ENCODE measurements around the gene TNNT2.

TNNT2 gene

GRCh38 chr1:201377611-201378092 is at the start of gene TNNT2:
Gene TNNT2 (minus strand): TSS chr1:201377680. CDS start chr1:201373254, 4,426 bp downstream.
- DNase-seq (ENCODE audit: low read depth in 2 of 2), result no peak

DNA sequence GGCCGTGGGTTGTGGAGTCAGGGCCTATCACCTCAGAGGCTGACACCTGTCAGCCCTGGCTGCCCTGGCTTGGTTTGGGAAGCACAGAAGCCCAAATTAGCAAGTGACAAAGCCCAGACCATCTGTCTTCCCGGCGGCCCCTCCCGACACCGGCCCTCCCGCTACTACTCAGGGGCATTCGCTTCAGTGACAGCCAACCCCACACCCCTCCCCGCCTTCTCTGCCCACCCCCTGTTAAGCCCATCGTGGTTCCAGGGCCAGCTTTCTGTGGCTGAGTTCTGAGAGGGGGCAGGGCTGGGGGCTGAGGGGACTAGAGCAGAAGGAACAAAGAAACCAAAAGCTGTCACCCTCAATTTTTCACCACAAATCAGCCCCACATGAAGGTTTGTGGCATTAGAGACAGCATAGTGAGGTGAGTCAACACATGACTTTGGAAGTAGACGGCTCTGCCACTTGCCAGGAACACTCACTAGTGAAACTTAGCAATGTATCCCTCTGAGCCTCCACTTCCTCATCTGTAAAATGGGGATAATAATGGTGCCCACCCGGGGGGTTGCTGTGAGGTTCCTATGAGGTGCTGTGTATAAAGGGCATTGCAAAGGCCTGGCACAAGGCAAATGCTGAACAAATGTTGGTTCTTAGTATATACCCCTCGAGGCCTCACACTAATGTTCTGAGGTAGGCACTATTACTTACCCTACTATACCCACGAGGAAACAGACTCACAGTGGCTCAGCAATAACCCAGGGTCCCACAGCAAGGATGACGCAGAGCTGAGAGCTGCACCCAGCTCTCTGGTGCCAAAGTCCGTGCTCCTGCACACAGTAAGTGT is 49.2 kb upstream of the TNNT2 start:
- no peak for DNase-seq (ENCODE audit: low read depth in 2 of 2)

GRCh38 chr1:201424146-201424545 is 46.7 kb upstream of the TNNT2 start:
- no peak for DNase-seq (ENCODE audit: low read depth in 2 of 2)

- no peak for DNase-seq (ENCODE audit: low read depth in 2 of 2)
These were observed 46.2 kb upstream of the TNNT2 start for GRCh38 chr1:201423655-201424054.

GRCh38 chr1:201422436-201423030 is 45.1 kb upstream of the TNNT2 start:
- DNase-seq (ENCODE audit: low read depth in 2 of 2), result no peak

DNA sequence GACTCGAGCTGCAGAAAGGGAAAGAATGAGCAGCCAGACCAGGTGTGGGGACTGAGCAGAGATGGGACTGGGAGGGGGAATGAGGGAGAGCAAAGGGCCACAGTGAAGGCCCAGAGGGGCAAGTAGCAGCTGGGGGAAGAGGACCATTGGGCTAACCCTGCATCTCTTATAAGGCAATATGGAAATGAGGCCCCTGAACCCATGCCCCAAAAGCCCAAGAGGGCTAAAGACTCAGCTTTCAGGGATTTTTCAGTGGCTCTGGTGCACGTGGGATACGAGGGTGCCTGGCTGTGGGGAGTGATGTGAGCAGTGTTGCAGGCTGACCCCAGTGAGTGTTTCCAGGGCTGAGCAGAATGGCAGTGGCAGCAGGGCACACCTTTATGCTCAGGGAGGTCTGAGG is 44.5 kb upstream of the TNNT2 start:
- DNase-seq (ENCODE audit: low read depth in 2 of 2), result no peak

GRCh38 chr1:201421041-201421440 is 43.6 kb upstream of the TNNT2 start:
- no peak for DNase-seq (ENCODE audit: low read depth in 2 of 2)

GRCh38 chr1:201420608-201421002 is 43.1 kb upstream of the TNNT2 start:
- DNase-seq (ENCODE audit: low read depth in 2 of 2), result no peak

DNA sequence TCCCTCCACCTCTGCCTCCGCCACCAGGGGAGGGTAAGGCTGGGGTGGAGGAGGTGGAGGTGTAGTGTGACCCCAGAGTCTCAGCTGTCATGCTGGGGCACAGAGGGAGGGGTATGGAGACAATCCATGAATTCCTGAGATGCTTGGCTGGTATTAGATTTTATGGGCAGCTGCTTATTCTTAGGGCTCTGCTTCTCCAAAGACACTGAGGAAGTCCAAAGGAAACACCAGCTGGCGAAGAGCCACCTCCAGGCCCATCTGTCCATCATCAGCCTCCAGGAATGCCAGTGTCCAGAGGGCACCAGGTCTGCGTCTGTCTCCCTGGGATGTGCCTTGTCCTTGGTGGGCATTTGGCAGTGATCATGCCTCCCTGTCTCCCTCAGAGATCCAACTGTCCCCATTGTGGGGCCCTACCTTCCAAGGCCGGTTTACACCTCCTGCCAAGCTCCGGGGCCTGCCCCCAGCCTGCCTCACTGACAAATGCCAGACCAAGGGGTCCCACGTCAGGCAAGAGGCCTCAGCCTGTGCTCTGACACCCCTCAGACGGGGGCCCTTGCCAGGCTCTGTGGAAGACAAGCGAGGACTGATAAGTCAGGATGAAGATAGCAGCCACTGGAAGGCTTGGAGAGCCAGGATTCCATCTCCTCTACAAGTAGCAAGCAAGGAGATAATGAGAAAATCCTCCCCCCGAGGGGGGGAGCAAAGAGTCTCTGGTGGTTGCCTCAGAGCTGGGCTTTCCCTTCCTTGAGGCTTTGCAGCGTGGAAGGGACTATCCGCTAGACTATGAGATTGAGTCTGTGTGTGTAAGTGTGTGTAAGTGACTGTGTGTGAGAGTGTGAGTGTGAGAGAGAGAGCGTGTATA is 42.5 kb upstream of the TNNT2 start:
- DNase-seq (ENCODE audit: low read depth in 2 of 2), result no peak

DNA sequence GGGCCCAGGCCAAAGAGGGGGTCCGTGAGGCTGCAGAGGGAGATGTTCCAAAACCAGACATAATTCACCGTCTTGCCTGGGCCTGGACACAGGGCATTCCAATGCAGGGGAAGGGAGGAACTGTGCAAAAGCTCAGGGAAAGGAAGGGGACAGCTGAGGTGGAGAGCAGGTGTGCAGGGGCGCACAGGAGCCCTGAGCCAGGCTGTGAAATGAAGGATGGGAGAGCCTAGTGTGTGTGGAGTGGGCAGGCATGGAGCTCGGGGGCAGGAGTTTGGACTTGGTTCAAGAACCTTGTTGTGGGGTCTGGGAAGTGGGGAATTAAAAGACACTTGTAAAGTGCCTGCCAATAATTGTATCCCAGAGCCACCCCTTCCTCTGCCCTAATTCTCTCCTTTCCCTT is 41.8 kb upstream of the TNNT2 start:
- no peak for DNase-seq (ENCODE audit: low read depth in 2 of 2)

GRCh38 chr1:201418461-201418860 is 41.0 kb upstream of the TNNT2 start:
- DNase-seq (ENCODE audit: low read depth in 2 of 2), result no peak

DNA sequence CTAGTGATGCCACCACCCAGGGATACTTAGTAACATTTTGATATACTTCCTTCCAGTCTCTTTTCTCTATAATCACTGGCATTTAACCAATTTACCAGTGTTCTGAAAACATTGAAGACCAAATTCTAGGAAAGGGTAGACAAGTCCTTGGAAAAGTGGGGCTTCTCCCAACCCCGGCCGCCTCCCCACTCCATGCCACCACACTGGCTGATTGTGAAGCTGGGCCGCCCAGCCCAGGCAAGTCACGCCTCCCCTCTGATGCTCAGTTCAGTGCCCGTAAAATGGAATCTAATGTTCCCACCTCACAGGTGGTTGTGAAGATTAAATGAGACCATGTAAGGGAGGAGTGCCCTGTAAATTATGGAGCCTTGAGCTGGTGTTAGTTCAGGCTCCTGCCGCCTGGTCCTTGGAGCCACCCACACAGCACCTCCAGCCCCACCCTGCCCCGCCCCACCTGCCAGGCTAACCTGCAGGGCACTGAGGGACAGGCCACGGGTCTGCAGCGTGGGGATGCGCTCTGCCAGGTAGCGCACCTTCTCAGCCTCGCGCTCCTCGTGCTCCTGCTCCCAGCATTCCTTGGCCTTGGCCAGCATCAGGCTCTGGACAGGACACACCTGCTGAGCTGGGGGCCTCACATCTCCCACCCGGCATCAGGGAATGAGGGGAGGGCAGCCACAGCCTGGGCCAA is 36.7 kb upstream of the TNNT2 start:
- no peak for DNase-seq (ENCODE audit: low read depth in 2 of 2)

DNA sequence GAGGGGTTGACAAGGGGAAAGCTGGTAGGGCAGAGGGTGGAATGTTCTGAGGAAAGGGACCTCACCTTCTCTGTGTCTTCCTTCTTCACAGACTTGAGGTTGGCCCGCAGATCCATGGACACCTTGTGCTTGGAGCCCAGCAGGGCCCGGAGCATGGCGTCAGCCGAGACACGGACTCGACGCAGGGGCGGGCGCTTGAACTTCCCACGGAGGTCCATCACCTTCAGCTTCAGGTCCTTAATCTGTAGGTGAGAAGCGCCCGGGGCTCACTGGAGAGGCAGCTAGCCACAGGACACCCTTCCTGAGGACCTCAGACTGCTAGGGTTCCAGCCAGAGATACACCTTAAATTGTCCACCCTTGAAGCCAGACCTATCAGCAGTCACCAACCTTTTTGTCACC is 33.8 kb upstream of the TNNT2 start:
- DNase-seq (ENCODE audit: low read depth in 2 of 2), result no peak

DNA sequence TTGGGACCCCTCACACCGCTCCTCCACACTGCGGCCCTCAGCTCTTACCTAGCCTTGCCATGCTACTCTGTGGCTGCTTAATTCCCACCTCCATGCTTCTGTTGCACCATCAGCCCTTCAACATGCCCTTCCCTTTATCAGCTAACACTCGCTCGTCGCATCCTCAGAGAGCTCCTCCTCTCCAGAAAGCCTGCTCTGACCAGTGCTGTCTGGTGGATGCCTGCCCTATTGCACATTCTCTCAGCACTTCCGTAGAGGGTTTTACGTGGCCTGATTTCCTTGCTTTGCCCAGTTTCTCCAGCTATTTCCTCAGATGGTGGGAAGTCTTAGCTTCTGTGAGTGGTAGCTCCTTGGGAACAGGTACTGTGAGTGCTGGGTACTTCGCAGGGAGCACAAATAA is 32.0 kb upstream of the TNNT2 start:
- no peak for DNase-seq (ENCODE audit: low read depth in 2 of 2)

GRCh38 chr1:201408834-201409200 is 31.3 kb upstream of the TNNT2 start:
- DNase-seq (ENCODE audit: low read depth in 2 of 2), result no peak

GRCh38 chr1:201408176-201408833 is 30.8 kb upstream of the TNNT2 start:
- peak; percentile 56 to 70 for DNase-seq (ENCODE audit: low read depth in 2 of 2)

- no peak for DNase-seq (ENCODE audit: low read depth in 2 of 2)
These were observed 29.4 kb upstream of the TNNT2 start for GRCh38 chr1:201406831-201407406.

DNA sequence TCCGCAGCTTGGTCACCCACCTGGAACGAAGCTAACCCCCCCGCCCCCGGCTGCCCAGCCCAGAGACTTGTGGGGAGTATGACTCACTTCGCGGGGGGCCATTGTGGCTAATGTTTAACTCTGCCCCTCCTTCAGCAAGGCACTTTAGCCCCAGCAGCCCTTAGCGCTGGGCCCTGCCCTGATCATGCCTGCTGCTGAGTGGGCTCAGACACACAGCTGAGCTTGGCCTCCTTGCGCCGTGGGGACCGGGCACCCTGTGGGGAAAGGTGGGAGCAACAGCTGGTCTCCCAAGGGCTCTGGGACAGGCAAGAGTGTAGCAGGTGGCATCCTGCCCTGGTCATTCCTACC is 28.0 kb upstream of the TNNT2 start:
- DNase-seq (ENCODE audit: low read depth in 2 of 2), result no peak

GRCh38 chr1:201404722-201405483 is 27.4 kb upstream of the TNNT2 start:
- no peak for DNase-seq (ENCODE audit: low read depth in 2 of 2)

DNA sequence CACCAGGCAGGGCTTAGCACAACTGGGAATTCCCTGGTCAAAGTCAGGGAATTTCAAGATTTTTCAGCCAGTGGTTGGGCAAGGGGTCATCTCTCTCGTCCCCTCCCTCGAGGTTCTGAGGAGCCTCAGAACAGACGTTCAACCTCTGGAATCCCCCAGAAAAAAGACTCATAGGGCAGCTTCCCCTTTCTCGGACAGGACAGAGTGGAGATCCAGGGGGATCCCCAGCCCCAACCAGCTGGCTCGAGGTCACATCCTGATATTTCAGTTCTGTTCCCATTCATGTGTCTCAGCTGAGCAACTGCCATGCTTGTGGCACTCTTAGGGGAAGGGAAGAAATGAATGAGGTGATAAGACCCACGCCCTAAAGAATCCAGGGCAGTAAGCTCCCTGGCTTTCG is 26.6 kb upstream of the TNNT2 start:
- no peak for DNase-seq (ENCODE audit: low read depth in 2 of 2)
